Natural killer cell (primary cell): Measurements from ENCODE around the gene PTPRN2. TPM values are rescaled to one million over a fixed set of nuclear protein-coding genes. Genes with fewer than 3 reads are reported as not detected.

Experiments
- ATAC-seq, 3 donors: fragments of 150-1000 bp in 2 of 3; fragments of 200-7000 bp in 1 of 3; cut with Tn5 transposase; 1 replicate in 1 of 3; 2 replicates in 2 of 3; pipeline ENCODE4 v1.10.0; 2021; ENCODE audit warnings: mild to moderate bottlenecking in 2 of 3, moderate library complexity in 2 of 3
- DNase-seq, 2 donors: peaks; one replicate each; pipeline versions ENCODE4 v3.0.0 to v3.0.0-alpha.2; 2013 to 2021; ENCODE audit warnings: mixed read lengths in 1 of 2
- H3K27ac ChIP-seq: one replicate; pipeline ENCODE4 v1.5.1; 2013; ENCODE audit warnings: mild to moderate bottlenecking, low read length
- H3K27me3 ChIP-seq: one replicate; pipeline ENCODE4 v1.6.1; 2013; ENCODE audit warnings: low read length; ENCODE audit not compliant: control insufficient read depth, insufficient read depth
- H3K36me3 ChIP-seq: one replicate; pipeline ENCODE4 v1.6.1; 2013; ENCODE audit warnings: low read length; ENCODE audit not compliant: control insufficient read depth, insufficient read depth
- H3K4me1 ChIP-seq: one replicate; pipeline ENCODE4 v1.6.1; 2013; ENCODE audit warnings: low read length; ENCODE audit not compliant: control insufficient read depth, insufficient read depth
- H3K4me3 ChIP-seq: one replicate; pipeline ENCODE4 v1.5.1; 2013; ENCODE audit warnings: low read length
- H3K9me3 ChIP-seq: one replicate; pipeline ENCODE4 v1.6.1; 2013; ENCODE audit warnings: low read length; ENCODE audit not compliant: control insufficient read depth, insufficient read depth
- H3K27ac Mint-ChIP-seq, 2 donors: one replicate each; pipeline ENCODE4 v1.8.0; 2022; ENCODE audit warnings: mild to moderate bottlenecking in 2 of 2, mixed read lengths in 2 of 2, moderate library complexity in 1 of 2
- H3K27me3 Mint-ChIP-seq, 2 donors: one replicate each; pipeline ENCODE4 v1.8.0; 2022; ENCODE audit warnings: low read depth in 2 of 2, mixed read lengths in 2 of 2
- H3K36me3 Mint-ChIP-seq: one replicate; pipeline ENCODE4 v1.8.0; 2022; ENCODE audit warnings: mixed read lengths
- H3K4me1 Mint-ChIP-seq, 2 donors: one replicate each; pipeline ENCODE4 v1.8.0; 2022; ENCODE audit warnings: mixed read lengths in 2 of 2
- H3K4me3 Mint-ChIP-seq: one replicate; pipeline ENCODE4 v1.8.0; 2022; ENCODE audit warnings: mild to moderate bottlenecking, moderate library complexity, mixed read lengths
- H3K9me3 Mint-ChIP-seq, 2 donors: one replicate each; pipeline ENCODE4 v1.8.0; 2022; ENCODE audit warnings: mixed read lengths in 2 of 2
- WGBS: methylation state at CpG from one replicate; pipeline ENCODE4 v1.1.7; 2013; ENCODE audit warnings: missing lambda C conversion rate; ENCODE audit not compliant: insufficient coverage; 5-methylcytosine and 5-hydroxymethylcytosine counted together
- intact Hi-C: fragments of 100-400 bp; cut with micrococcal nuclease; formaldehyde crosslinking; loops from one replicate; pipeline ENCODE4 v1.14.2; 2022
- total RNA-seq, 4 donors: library from RNA; stranded (reverse); fragments of 120-200 nt in 1 of 4; gene quantifications; one replicate each; pipeline versions ENCODE4 v1.2.3 to v1.2.4, GENCODE V29; 2013 to 2022
- TF ChIP-seq, protein P1 (sequence below): fragments of 200-600 bp; IDR thresholded peaks from one replicate; pipeline ENCODE4 v1.8.0; 2022; ENCODE audit warnings: antibody characterized with exemption

The PTPRN2 gene
- total RNA-seq, 3 donors from 2014 or later (not counting 1 experiment from before 2014, with no cell fraction given) = 1.3 to 2.5 (median 1.9) TPM

GRCh38 chr7:157811946-157812345, 775.7 kb downstream of the PTPRN2 start:
- Histone ChIP-seq H3K4me1 (no peaks in the 10 kb centered on the region), H3K4me3 (no peak overlapping the region), H3K27ac (no peak overlapping the region), H3K36me3 (no peaks in the 10 kb centered on the region), H3K27me3 (no peaks in the 10 kb centered on the region), H3K9me3 (no peaks in the 10 kb centered on the region)
- Mint-ChIP-seq H3K27me3 (no peaks in the 10 kb centered on the region), H3K36me3 (no peaks in the 10 kb centered on the region), H3K9me3 (no peaks in the 10 kb centered on the region), H3K4me1 (no peaks in the 10 kb centered on the region), H3K4me3 (no peak overlapping the region), H3K27ac (no peak overlapping the region)
- intact Hi-C loops = no loop called here
- TF ChIP-seq, protein P1, sequence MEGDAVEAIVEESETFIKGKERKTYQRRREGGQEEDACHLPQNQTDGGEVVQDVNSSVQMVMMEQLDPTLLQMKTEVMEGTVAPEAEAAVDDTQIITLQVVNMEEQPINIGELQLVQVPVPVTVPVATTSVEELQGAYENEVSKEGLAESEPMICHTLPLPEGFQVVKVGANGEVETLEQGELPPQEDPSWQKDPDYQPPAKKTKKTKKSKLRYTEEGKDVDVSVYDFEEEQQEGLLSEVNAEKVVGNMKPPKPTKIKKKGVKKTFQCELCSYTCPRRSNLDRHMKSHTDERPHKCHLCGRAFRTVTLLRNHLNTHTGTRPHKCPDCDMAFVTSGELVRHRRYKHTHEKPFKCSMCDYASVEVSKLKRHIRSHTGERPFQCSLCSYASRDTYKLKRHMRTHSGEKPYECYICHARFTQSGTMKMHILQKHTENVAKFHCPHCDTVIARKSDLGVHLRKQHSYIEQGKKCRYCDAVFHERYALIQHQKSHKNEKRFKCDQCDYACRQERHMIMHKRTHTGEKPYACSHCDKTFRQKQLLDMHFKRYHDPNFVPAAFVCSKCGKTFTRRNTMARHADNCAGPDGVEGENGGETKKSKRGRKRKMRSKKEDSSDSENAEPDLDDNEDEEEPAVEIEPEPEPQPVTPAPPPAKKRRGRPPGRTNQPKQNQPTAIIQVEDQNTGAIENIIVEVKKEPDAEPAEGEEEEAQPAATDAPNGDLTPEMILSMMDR = no peak
- ATAC-seq = no peak
- 93% methylated on average over 10 of the region's 16 CpGs for WGBS
- no peak for DNase-seq

GRCh38 chr7:157809863-157810851, 777.5 kb downstream of the PTPRN2 start:
- WGBS = 95% methylated on average over 55 of the region's 55 CpGs
- no peak overlapping the region for H3K27ac ChIP-seq
- Mint-ChIP-seq H3K4me1 (no peaks in the 10 kb centered on the region), H3K36me3 (no peaks in the 10 kb centered on the region), H3K27me3 (peaks cover 0 to 4% of the 10 kb centered on the region in 2 donors), H3K4me3 (no peak overlapping the region), H3K9me3 (no peaks in the 10 kb centered on the region), H3K27ac (no peak overlapping the region)
- no peak for DNase-seq
- H3K4me3 ChIP-seq = no peak overlapping the region
- no peaks in the 10 kb centered on the region for H3K27me3 ChIP-seq
- H3K36me3 ChIP-seq = no peaks in the 10 kb centered on the region
- H3K4me1 ChIP-seq = no peaks in the 10 kb centered on the region
- no peaks in the 10 kb centered on the region for H3K9me3 ChIP-seq
- no peak for ATAC-seq
- intact Hi-C loops = no loop called here
- TF ChIP-seq, protein P1 = no peak

- no peak overlapping the region for H3K4me3 ChIP-seq
- Mint-ChIP-seq H3K27me3 (peaks cover 0 to 10% of the 10 kb centered on the region in 2 donors), H3K27ac (no peak overlapping the region), H3K4me1 (no peaks in the 10 kb centered on the region), H3K4me3 (no peak overlapping the region), H3K9me3 (no peaks in the 10 kb centered on the region), H3K36me3 (no peaks in the 10 kb centered on the region)
- no peaks in the 10 kb centered on the region for H3K36me3 ChIP-seq
- intact Hi-C loops = no loop called here
- no peak overlapping the region for H3K27ac ChIP-seq
- ATAC-seq = no peak
- H3K9me3 ChIP-seq = no peaks in the 10 kb centered on the region
- 93% methylated on average over 34 of the region's 35 CpGs for WGBS
- TF ChIP-seq, protein P1 = no peak
- no peaks in the 10 kb centered on the region for H3K4me1 ChIP-seq
- no peak for DNase-seq
- H3K27me3 ChIP-seq = no peaks in the 10 kb centered on the region
Observed at GRCh38 chr7:157809154-157809862, 778.3 kb downstream of the PTPRN2 start.
